ENCODE data around the gene BANP.
"Not testable (repeated sequence)": the region's sequence is repeated elsewhere in the genome, so short reads cannot be mapped to it uniquely, and the experiment has no call there.

- TF ChIP-seq POLR2A, CTCF (IDR thresholded peaks at IDR 0.05): not testable (repeated sequence)
These were observed 79.7 kb downstream of the BANP start for GRCh38 chr16:88030961-88031360.

Data from breast epithelium (tissue), 3 donors.